Testis (tissue), 2 donors: ENCODE data around the gene VAMP5.

Experiments
- CTCF ChIP-seq, 3 experiments: fragments of 450-650 bp in 2 of 3; fragments of 200-600 bp in 1 of 3; sonication (generic) in 1 of 3; IDR thresholded peaks; one replicate each; pipeline ENCODE4 v1.5.1; 2016 to 2019; ENCODE audit warnings: antibody characterized with exemption in 3 of 3, mild to moderate bottlenecking in 2 of 3, moderate library complexity in 1 of 3
- POLR2A ChIP-seq: fragments of 450-650 bp; IDR thresholded peaks from one replicate; pipeline ENCODE4 v1.6.1; 2017; ENCODE audit warnings: antibody characterized with exemption, mild to moderate bottlenecking, moderate library complexity

GRCh38 chr2:85575739-85576138 lies 8.5 kb upstream of the VAMP5 start:
- no peak for TF ChIP-seq POLR2A
- no peak for TF ChIP-seq CTCF (IDR thresholded peaks at IDR 0.05)
